ENCODE measurements around the gene CWC27.
"Not testable (repeated sequence)": the region's sequence is repeated elsewhere in the genome, so short reads cannot be mapped to it uniquely, and the experiment has no call there.

CWC27 gene

GRCh38 chr5:64790210-64790609 is 21.5 kb downstream of the CWC27 start:
- no peak for DNase-seq

GRCh38 chr5:64792469-64792868 is 23.7 kb downstream of the CWC27 start:
- DNase-seq, result no peak

- DNase-seq, result no peak
These were observed 25.5 kb downstream of the CWC27 start for GRCh38 chr5:64794053-64794770.

- DNase-seq, result no peak
These were observed 27.6 kb downstream of the CWC27 start for GRCh38 chr5:64796301-64796700.

- no peak for DNase-seq
These were observed 32.2 kb downstream of the CWC27 start for GRCh38 chr5:64800926-64801325.

- DNase-seq, result no peak
These were observed 37.8 kb downstream of the CWC27 start for GRCh38 chr5:64806537-64806936.

GRCh38 chr5:64807520-64807919 is 38.8 kb downstream of the CWC27 start:
- no peak for DNase-seq

- DNase-seq, result peak; percentile 2 to 10
These were observed 42.4 kb downstream of the CWC27 start for GRCh38 chr5:64811050-64811640.

GRCh38 chr5:64814073-64814472 is 45.3 kb downstream of the CWC27 start:
- DNase-seq, result no peak

- no peak for DNase-seq
These were observed 49.5 kb downstream of the CWC27 start for GRCh38 chr5:64818245-64818644.

GRCh38 chr5:64819345-64819744 is 50.6 kb downstream of the CWC27 start:
- not testable (repeated sequence) for DNase-seq

- DNase-seq, result no peak
These were observed 53.6 kb downstream of the CWC27 start for GRCh38 chr5:64822320-64822719.

GRCh38 chr5:64826541-64826940 is 57.8 kb downstream of the CWC27 start:
- DNase-seq, result no peak

- no peak for DNase-seq
These were observed 59.0 kb downstream of the CWC27 start for GRCh38 chr5:64827703-64828102.

GRCh38 chr5:64830650-64831049 is 61.9 kb downstream of the CWC27 start:
- not testable (repeated sequence) for DNase-seq

GRCh38 chr5:64831996-64832395 is 63.3 kb downstream of the CWC27 start:
- DNase-seq, result no peak

- no peak for DNase-seq
These were observed 65.3 kb downstream of the CWC27 start for GRCh38 chr5:64834037-64834436.

- no peak for DNase-seq
These were observed 65.9 kb downstream of the CWC27 start for GRCh38 chr5:64834611-64835010.

GRCh38 chr5:64835266-64835665 is 66.5 kb downstream of the CWC27 start:
- no peak for DNase-seq

GRCh38 chr5:64836190-64836755 is 67.5 kb downstream of the CWC27 start:
- DNase-seq, result no peak

GRCh38 chr5:64836786-64837185 is 68.1 kb downstream of the CWC27 start:
- no peak for DNase-seq

GRCh38 chr5:64838376-64838775 is 69.6 kb downstream of the CWC27 start:
- no peak for DNase-seq

- no peak for DNase-seq
These were observed 70.1 kb downstream of the CWC27 start for GRCh38 chr5:64838803-64839202.

GRCh38 chr5:64839936-64840335 is 71.2 kb downstream of the CWC27 start:
- DNase-seq, result no peak

GRCh38 chr5:64840958-64841357 is 72.2 kb downstream of the CWC27 start:
- DNase-seq, result no peak

Measured in activated CD4-positive, alpha-beta T cell treated with anti-CD3 and anti-CD28 coated beads for 4 hours (primary cell).